T-helper 22 cell (primary cell): Measurements from ENCODE around the gene TUBB3.

Source experiments
- DNase-seq: peaks from one replicate; pipeline ENCODE4 v3.0.0-alpha.2; 2020; ENCODE audit warnings: low read depth

TUBB3 gene

DNA sequence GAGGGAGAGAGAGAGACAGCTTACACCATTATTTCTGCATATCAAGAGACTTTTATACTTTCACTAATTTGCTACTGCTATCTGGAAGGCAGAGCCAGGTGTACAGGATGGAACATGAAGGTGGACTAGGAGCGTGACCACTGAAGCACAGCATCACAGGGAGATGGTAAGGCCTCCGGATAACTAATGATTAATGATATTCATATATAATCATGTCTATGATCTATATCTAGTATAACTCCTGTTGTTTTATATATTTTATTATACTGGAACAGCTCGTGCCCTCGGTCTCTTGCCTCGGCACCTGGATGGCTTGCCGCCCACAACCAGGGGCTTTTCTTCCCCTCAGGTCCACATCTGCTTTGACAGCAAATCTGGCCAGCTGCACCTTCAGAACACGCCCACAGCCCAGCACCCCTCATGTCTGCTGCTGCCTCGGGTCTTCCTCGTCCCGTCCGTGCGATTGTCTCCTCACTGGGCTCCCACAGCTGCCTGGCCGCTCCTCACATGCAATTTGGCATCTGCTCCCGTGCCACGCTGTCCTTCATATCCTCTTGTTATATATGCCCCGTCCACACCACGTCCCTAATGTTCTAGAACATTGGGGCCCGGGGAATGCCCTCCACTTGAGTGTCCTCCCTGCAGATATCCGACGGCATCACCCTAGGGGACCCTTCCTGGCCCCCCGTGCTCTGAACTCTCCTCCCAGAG lies 15.2 kb downstream of the TUBB3 start:
- no peak for DNase-seq

DNA sequence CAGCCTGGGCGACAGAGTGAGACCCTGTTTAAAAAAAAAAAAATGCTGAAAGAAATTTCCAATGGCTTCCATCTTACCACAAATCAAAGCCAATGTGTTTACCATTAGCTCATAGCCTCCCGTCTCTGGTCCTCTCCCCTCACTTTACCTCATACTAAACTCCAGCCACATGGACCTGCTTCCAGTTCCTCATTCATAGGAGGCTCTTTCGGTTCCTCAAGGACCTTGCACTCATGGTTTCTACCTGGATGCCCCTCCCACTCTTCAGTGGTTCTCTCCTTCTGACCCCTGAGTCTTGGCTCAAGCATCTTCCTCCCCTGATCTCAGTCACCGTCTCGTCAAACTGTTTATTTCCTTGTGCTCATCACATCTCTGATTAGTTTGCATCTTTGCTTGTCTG lies 21.6 kb downstream of the TUBB3 start:
- DNase-seq: no peak

DNA sequence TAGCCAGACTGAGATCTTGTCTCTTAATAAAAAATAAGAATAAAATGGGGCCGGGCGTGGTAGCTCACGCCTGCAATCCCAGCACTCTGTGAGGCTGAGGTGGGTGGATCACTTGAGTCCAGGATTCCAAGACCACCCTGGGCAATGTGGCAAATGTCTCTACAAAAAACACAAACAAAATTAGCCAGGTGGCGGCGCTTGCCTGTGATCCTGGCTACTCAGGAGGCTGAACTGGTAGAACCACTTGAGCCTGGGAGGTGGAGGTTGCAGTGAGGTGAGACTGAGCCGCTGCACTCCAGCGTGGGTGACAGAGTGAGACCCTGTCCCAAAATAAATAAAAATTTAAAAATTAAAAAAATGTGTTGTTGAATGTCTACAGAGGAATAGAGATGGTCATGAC lies 22.5 kb downstream of the TUBB3 start:
- DNase-seq: no peak

- DNase-seq: no peak
Measured at GRCh38 chr16:89946515-89946914, 23.4 kb downstream of the TUBB3 start.

DNA sequence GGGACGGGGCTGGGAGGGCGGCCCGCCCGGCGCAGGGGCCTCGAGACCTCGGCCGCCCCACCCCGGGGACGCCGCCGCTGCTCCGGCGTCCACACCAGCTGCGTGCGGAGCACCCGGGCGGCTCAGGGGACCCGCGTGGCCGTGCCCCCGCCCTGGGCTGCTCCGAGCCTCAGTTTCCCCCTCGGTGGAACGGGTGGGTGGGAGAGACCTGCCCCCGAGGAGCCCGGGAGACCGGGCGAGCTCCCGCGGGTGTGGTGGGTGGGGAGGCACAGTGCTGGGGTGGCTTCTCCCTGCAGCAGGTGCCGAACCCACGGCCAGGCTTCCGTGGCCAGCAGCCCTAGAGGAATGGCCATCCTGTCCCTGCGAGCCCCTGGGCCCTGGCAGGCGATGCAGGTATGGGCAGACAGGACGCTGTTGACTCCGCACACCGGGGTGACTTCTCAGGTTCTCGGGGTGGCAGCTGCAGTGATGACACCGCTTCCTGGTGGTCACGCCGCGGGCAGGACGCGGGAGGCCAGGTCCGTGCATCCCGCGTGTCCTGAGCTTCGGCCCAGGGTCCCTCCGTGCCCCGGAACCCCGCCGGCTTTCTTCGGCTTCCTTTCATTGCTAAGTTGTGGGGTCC lies 26.1 kb downstream of the TUBB3 start:
- DNase-seq: no peak

DNA sequence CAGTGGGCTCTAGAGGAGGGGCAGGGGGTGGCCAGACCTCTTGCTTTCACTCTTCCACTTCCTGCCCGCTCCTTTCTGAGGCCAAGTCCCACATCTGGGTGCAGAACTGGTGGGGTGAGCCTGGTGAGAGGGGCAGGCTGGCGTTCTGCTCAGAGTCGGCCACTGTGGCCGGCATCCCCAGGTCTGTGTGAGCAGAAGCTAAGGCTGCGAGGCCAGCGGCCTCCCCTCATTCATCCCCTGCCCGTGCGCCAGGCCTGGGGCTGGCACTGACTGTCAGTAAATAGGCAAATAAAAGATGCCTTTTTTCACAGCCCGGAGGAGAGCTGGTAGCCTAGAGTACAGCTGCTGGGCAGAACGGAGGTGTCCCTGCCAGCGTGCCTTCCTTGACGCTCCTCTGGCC lies 26.6 kb downstream of the TUBB3 start:
- no peak for DNase-seq

DNA sequence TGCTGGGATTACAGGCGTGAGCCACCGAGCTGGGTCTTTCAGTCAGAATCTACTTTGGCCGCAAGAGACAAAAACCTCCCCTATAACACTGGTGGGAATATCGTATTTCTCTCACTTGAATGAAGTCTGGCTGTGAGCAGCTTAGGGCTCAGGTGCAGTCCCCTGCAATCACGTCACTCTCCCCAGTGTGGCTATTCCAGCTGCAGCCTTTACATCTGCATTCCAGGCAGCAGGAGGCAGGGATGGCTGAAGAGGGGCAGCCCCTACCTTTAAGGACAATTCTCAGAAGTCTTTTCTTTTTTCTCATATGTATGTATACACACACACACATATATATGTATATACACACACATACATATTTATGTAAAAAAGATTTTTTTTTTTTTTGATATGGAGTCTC lies 28.4 kb downstream of the TUBB3 start:
- DNase-seq: no peak

- no peak for DNase-seq
Measured at GRCh38 chr16:89952049-89952448, 28.9 kb downstream of the TUBB3 start.

DNA sequence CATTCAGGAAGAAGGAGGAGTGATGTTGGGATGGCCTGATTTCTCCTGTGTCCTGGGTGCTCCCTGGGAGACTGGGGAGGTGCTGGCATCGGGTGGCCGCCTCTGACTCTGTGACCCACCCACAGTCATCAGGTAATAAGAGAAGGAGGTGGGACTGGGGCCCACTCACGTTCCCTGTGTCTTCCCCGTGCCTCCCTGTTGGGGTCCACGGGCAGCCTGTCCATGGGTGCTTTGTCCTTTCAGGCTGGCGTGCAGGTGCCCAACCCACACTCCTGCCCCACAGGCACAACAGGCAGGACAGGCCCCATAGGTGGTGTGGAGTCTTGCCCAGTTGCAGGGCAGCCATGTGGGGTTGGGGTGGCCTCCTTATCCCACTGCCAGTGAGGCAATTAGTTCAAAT lies 29.4 kb downstream of the TUBB3 start:
- DNase-seq: no peak

- DNase-seq: no peak
Measured at GRCh38 chr16:89953671-89954406, 30.7 kb downstream of the TUBB3 start.

DNA sequence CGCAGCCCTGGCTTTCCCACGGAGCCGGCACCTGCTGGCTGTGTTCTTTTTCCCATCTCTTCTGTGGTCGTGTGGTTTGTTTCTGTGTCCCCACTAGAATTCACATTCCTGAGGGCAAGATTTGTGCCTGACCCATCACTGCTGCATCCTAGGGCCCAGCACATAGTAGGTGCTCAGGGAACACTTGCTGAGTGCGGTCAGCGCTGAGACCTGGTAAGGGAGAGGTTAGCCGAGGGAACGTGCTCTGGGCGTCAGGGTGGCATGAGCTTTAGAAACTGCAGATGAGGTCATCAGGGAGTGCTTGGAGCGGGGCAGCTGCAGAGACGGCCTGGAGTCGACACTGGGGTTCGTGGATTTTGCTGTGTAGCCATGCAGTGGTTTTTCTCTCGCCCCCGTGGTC lies 31.3 kb downstream of the TUBB3 start:
- DNase-seq: no peak

DNA sequence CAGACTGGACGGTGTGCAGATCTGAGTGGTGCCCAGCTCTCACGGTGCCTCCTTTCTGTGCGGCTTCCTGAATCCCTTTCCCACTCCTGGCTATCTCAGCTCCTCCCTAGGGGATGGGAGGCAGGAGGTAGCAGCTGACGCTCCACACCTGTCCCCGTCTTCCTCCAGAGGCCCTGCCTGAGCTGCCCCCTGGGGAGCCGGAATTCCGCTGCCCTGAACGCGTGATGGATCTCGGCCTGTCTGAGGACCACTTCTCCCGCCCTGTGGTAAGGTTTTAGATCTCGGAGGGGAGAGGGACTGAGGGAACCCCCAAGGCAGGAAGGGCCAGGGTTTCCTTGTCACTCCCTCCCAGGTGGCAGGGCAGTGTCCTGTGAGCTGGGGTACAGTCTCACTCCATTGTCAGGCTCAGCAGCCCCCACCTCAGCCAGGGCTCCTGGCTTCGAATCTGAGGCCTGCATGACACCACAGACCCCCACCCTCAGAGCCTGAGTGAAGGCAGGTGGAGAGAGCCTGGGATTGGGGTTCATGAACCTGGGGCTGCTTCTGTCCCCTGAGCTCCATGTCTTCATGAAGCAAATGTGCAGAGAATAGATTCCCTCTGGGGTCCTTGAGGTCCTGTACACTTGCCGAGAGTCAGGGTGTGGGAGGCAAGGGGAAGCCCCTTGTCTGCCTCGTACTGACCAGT lies 32.0 kb downstream of the TUBB3 start:
- no peak for DNase-seq

DNA sequence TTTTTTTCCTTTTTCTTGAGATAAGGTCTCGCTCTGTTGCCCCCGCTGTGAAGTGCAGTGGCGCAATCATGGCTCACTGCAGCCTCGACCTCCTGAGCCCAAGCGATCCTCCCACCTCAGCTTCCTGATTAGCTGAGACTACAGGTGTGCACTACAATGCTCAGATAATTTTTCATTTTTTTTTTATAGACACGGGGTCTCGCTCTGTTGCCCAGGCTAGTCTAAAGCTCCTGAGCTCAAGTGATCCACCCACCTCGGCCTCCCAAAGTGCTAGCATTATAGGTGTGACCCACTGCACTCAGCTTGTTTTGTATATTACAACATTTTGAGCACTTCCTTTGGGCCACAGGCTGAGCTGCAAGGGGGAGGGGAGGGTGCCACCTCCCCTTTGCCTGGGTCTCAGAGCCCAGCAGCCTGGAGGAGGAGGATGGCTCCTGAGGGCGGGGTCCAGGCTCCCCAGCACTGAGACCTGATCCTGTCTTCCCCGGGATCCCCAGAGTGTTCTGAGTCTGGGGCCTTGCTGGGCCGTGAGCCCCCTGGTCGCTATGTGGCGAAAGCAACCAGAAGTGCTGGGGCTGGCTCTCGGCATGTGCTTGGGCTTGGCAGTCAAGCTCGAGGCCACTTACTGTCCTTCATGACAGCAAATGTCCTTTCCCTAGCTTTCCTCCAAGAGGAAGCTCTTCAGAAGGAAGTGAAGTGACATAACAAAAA lies 33.5 kb downstream of the TUBB3 start:
- DNase-seq: no peak

DNA sequence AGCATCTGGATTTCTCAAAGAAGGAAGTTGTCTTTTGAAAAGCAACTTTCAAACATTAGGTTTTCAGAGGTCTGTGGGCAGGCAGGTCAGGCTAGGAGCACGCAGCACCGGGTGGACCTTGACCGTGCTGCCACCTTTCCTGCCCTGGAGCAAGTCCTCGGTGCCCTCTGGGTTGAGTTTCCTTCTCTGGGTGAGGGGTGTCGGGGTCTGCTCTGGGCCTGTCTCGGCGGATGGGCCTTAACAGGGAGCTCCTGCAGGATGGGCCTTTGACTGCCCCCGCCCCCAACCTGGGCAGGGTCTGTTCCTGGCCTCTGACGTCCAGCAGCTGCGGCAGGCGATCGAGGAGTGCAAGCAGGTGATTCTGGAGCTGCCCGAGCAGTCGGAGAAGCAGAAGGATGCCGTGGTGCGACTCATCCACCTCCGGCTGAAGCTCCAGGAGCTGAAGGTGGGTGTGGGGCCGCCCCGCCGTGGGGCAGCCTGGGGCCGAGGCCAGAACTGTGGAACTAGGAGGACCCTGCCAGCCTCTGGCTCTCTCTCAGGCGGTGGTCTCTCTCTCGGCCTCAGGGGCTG lies 34.2 kb downstream of the TUBB3 start:
- DNase-seq: no peak

DNA sequence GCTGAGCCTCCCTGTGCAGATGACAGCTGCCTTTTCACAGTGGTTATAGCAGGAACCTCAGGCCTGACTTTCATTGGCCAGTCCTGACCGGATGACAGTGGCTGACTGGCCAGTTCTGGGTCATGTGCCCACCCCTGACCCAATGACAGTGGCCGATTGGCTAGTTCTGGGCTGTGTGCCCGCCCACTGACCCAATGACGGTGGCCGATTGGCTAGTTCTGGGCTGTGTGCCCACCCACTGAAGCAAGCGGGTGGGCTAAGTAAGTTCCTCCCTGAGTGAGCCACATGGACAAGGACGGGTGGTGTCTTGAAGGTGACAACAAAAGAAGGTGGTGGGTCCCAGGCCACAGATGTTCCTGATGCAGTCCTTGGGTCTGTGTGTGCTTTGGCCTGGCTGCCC lies 34.9 kb downstream of the TUBB3 start:
- no peak for DNase-seq

- DNase-seq: no peak
Measured at GRCh38 chr16:89958596-89958995, 35.5 kb downstream of the TUBB3 start.

GRCh38 chr16:89960966-89961365 lies 37.8 kb downstream of the TUBB3 start:
- no peak for DNase-seq

DNA sequence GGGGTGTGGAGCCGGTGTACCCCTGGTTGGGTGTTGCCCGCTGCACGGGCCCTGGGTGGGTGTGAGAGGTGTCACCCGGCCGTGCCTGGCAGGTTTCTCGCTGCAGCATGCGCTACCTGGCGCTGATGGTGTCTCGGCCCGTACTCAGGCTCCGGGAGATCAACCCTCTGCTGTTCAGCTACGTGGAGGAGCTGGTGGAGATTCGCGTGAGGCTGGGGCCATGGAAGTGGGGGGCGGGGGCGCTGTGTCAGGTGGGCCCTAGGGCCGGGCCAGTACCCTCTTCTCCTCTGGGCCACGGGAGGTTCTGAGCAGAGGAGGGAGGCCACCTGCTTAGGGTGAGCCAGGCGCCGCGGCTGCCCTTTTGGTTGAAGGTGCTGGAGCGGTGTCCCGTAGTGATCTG lies 38.8 kb downstream of the TUBB3 start:
- DNase-seq: no peak

- DNase-seq: no peak
Measured at GRCh38 chr16:89962754-89963498, 39.8 kb downstream of the TUBB3 start.

DNA sequence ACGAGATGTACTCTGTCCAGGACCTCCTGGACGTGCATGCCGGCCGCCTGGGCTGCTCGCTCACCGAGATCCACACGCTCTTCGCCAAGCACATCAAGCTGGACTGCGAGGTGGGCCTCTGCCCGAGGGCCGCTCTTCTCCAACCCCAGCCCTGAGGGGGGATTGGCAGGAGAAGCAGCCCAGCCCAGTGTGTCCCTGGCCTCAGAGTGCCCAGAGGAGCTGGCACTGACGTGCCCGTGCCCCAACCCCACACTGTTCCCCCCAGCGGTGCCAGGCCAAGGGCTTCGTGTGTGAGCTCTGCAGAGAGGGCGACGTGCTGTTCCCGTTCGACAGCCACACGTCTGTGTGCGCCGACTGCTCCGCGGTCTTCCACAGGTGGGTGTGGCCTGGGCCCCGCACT lies 41.1 kb downstream of the TUBB3 start:
- DNase-seq: no peak
